ENCODE measurements around the gene PHPT1. TPM values are rescaled to one million over a fixed set of nuclear protein-coding genes. Genes with fewer than 3 reads are reported as not detected.
"Not testable (repeated sequence)": the region's sequence is repeated elsewhere in the genome, so short reads cannot be mapped to it uniquely, and the experiment has no call there.

Gene PHPT1
- polyA plus RNA-seq, 1 experiment = 91.6 TPM

DNA sequence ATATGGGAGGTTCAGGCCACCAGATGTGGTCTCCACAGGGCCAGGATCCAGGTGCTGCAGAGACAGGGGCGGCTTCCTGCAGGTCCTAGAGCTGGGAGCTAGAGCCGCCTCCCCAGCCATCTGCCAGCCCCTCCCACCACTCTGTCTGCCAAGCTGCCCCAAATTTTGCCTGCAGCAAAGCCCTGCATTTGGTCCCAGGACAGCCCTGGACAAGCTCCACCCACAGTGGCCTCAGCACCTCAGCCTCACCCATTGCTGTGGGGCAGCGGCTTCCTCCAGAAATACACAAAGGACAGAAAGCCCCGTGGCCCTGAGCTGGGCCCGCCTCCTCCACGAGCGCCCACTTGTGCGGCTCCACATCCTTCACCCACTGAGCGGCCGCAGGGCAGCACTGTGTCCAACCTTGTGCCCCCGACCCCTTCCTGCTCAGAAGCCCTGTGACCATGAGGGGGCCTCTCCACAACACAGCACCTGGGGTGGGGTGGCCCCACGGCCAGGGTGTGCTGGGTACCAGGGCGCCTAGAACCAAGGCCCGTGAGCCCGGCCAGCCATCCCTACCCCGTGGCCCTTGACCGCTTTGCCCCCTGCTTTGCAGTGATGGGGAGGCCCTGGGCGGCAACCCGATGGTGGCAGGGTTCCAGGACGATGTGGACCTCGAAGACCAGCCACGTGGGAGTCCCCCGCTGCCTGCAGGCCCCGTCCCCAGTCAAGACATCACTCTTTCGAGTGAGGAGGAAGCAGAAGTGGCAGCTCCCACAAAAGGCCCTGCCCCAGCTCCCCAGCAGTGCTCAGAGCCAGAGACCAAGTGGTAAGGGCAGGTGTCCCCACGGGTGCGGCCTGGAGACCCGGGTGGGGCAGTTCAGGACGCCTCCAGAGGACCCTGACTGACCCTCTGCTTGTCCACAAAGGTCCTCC, 10.6 kb upstream of the PHPT1 start:
- Histone ChIP-seq H3K27me3 (ENCODE audit: control insufficient read depth, insufficient read depth, low read length) (no peaks in the 10 kb centered on the region), H3K4me3 (ENCODE audit: low read depth, low read length) (no peak overlapping the region), H3K27ac (ENCODE audit: low read depth, low read length) (no peak overlapping the region), H3K9me3 (ENCODE audit: control insufficient read depth, insufficient read depth, low read length) (no peaks in the 10 kb centered on the region; the same call in 1 of the 2 replicates)
- POLR2A ChIA-PET = no interaction called here
- CTCF ChIA-PET = no interaction called here
- DNase-seq (ENCODE audit: low read depth, low spot score) = no peak
- TF ChIP-seq CTCF (IDR thresholded peaks at IDR 0.05; ENCODE audit: low read depth, low read length) = no peak

DNA sequence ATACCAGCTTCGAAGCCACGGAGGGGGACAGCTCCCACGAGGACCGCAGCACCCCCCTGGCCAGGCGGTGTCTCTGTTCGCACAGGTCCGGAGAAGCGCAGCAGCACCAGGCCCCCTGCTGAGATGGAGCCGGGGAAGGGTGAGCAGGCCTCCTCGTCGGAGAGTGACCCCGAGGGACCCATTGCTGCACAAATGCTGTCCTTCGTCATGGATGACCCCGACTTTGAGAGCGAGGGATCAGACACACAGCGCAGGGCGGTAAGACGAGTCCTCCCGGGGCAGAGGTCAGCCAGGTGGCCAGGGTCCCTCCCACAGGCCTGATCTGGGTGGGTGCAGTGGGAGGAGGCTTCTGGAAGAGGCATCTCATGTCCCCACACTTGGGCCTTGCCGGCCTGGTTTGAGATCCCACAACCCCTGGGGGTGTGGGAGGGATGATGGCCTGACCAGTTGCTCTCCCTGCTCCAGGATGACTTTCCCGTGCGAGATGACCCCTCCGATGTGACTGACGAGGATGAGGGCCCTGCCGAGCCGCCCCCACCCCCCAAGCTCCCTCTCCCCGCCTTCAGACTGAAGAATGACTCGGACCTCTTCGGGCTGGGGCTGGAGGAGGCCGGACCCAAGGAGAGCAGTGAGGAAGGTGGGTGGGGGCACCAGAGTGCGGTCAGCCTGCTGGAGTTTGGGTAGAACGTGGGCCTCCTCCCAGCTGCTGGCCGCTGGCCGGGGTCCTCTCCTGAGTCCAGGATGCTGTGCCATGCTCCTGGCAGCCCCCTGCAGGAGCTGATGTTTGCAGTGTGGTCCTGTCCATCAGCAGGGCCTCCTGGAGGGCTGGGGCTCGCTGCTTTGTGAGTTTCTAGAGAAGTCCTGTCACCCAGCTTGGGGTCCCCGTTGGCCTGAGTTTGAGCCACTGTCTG, 9.7 kb upstream of the PHPT1 start:
- TF ChIP-seq CTCF (IDR thresholded peaks at IDR 0.05; ENCODE audit: low read depth, low read length) = no peak
- ChIA-PET POLR2A (interaction anchor here (0.6 kb wide), 1 partner anchor 9 kb away, joined by 3 read pairs; no protein-coding TSS in a partner anchor), CTCF (no interaction called here)
- Histone ChIP-seq H3K27me3 (ENCODE audit: control insufficient read depth, insufficient read depth, low read length) (peaks cover 6% of the 10 kb centered on the region), H3K27ac (ENCODE audit: low read depth, low read length) (no peak overlapping the region), H3K9me3 (ENCODE audit: control insufficient read depth, insufficient read depth, low read length) (no peaks in the 10 kb centered on the region; the same call in 1 of the 2 replicates), H3K4me3 (ENCODE audit: low read depth, low read length) (no peak overlapping the region)
- DNase-seq (ENCODE audit: low read depth, low spot score) = no peak

- no peak for DNase-seq (ENCODE audit: low read depth, low spot score)
- Histone ChIP-seq H3K9me3 (ENCODE audit: control insufficient read depth, insufficient read depth, low read length) (peaks cover 4% of the 10 kb centered on the region), H3K4me3 (ENCODE audit: low read depth, low read length) (no peak overlapping the region), H3K27ac (ENCODE audit: low read depth, low read length) (no peak overlapping the region), H3K27me3 (ENCODE audit: control insufficient read depth, insufficient read depth, low read length) (peaks cover 9% of the 10 kb centered on the region)
- TF ChIP-seq CTCF (IDR thresholded peaks at IDR 0.05; ENCODE audit: low read depth, low read length) = no peak
- ChIA-PET POLR2A (interaction anchor here (0.6 kb wide), 1 partner anchor 8 kb away, joined by 3 read pairs; no protein-coding TSS in a partner anchor), CTCF (interaction anchor here (0.6 to 0.7 kb wide), 3 partner anchors 28 to 170 kb away, joined by 3 to 4 read pairs (median 4); no protein-coding TSS in a partner anchor)
These were observed 8.9 kb upstream of the PHPT1 start for GRCh38 chr9:136840140-136840876.

DNA sequence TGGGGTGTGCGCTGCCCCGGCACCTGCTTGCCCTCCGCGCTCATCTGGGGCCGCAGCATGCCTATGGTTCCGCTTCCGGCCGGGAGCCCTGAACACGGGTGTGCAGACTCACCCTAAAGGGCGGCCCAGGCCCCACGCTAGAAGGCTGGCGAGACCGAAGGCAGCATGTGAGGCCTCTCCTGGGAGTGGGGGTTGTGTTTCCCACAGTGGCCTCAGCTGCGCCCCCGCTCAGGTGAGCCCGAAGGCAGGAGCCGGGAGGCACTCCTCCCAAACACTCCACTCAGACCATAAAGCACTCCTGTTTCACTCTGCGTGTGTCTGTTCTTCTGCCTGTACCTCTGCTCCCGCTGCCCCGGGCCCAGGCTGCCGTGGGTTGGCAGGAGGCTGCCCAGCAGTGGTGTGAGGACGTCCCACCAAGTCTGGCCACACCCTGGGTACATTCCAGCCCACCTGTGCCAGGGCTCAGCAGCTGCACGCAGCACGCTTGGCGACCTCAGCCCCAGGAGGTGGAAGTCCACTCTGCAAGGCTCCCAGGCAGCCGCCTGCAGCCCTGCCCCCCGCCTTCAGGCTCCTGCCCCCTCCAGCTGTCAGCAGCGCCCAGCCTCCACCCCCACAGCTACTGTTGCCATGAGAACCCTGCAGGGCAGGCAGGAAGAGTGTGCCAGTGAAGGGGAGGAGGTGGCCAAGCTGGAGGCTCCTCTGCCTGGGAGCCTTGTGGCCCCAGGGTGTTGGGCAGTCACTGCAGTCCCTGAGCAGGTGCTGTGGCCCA, 8.1 kb upstream of the PHPT1 start:
- Histone ChIP-seq H3K4me3 (ENCODE audit: low read depth, low read length) (no peak overlapping the region), H3K9me3 (ENCODE audit: control insufficient read depth, insufficient read depth, low read length) (peaks cover 6% of the 10 kb centered on the region), H3K27me3 (ENCODE audit: control insufficient read depth, insufficient read depth, low read length) (peaks cover 13% of the 10 kb centered on the region), H3K27ac (ENCODE audit: low read depth, low read length) (peak overlapping the region; percentile 31)
- TF ChIP-seq CTCF (IDR thresholded peaks at IDR 0.05; ENCODE audit: low read depth, low read length) = no peak
- ChIA-PET CTCF (interaction anchor here (0.6 to 2.0 kb wide), 7 partner anchors 9 to 169 kb away, joined by 3 to 6 read pairs (median 4); no protein-coding TSS in a partner anchor), POLR2A (no interaction called here)
- DNase-seq (ENCODE audit: low read depth, low spot score) = peak; percentile 38

DNA sequence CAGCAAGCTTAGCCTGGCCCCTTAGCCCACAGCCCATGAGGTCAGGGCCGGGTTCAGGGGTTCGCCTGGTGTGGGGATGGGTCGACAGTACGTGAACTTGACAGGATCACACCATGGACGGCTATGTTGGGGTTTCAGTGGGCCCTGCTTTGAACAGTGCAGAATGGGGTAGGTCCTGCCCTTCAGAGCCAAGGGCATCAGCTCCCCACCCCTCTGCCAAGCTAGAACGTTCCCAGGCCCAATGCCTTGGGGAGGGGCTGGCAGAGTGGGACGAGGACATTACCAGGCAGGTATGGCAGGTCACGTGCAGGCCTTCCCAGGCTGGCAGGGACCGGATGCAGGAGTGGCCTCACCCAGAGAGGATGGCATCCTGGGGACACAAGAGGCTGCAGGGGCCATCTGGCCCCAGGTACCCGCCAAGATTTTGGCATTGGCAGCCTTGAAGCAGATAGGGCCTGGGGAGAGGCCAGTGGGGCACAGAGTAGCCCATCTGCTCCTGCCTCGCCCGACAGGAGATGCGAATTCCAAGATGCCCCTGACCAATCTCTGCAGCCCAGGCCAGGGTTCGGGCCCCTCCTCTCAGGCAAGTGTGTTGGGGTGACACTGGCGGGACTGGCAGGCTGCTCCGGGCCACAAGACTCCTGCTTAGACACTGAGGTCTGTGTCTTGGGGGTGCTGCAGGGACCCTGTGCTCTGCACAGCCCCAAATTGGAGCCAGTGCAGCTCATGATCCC, 7.4 kb upstream of the PHPT1 start:
- POLR2A ChIA-PET = interaction anchor here (0.6 to 1.3 kb wide), 4 partner anchors 10 to 143 kb away, joined by 3 to 4 read pairs (median 3); no protein-coding TSS in a partner anchor
- Histone ChIP-seq H3K27ac (ENCODE audit: low read depth, low read length) (peak overlapping the region; percentile 31), H3K27me3 (ENCODE audit: control insufficient read depth, insufficient read depth, low read length) (peaks cover 18% of the 10 kb centered on the region)
- H3K4me3 ChIP-seq (ENCODE audit: low read depth, low read length); DNase-seq (ENCODE audit: low read depth, low spot score); H3K9me3 ChIP-seq (ENCODE audit: control insufficient read depth, insufficient read depth, low read length): not testable (repeated sequence)
- CTCF ChIA-PET = interaction anchor here (0.9 to 2.0 kb wide), 14 partner anchors 10 to 194 kb away, joined by 3 to 10 read pairs (median 4); no protein-coding TSS in a partner anchor
